HG03060 (cell line): ENCODE results near the gene UGP2.
"Not testable (repeated sequence)": the region's sequence is repeated elsewhere in the genome, so short reads cannot be mapped to it uniquely, and the experiment has no call there.

Experiments
- ATAC-seq: cut with Tn5 transposase; IDR thresholded peaks from one replicate; pipeline ENCODE4 v1.9.1; 2021; ENCODE audit warnings: low read depth, moderate number of reproducible peaks; ENCODE audit not compliant: unreplicated experiment

The UGP2 gene

GRCh38 chr2:63841254-63842022 lies at the start of gene UGP2:
Gene UGP2 (plus strand): TSS chr2:63841896. CDS start chr2:63842186, 290 bp downstream.
- ATAC-seq: peak; percentile 44

- ATAC-seq: no peak
Measured at GRCh38 chr2:63792530-63792929, 49.2 kb upstream of the UGP2 start.

GRCh38 chr2:63796366-63796765 lies 45.3 kb upstream of the UGP2 start:
- no peak for ATAC-seq

- no peak for ATAC-seq
Measured at GRCh38 chr2:63796796-63797195, 44.9 kb upstream of the UGP2 start.

GRCh38 chr2:63801455-63801854 lies 40.2 kb upstream of the UGP2 start:
- ATAC-seq: no peak

GRCh38 chr2:63805412-63805811 lies 36.3 kb upstream of the UGP2 start:
- ATAC-seq: no peak

GRCh38 chr2:63808036-63808435 lies 33.7 kb upstream of the UGP2 start:
- not testable (repeated sequence) for ATAC-seq

GRCh38 chr2:63808911-63809310 lies 32.8 kb upstream of the UGP2 start:
- ATAC-seq: not testable (repeated sequence)

GRCh38 chr2:63811063-63811462 lies 30.6 kb upstream of the UGP2 start:
- no peak for ATAC-seq

GRCh38 chr2:63811870-63812269 lies 29.8 kb upstream of the UGP2 start:
- not testable (repeated sequence) for ATAC-seq

GRCh38 chr2:63814114-63814513 lies 27.6 kb upstream of the UGP2 start:
- ATAC-seq: no peak

- no peak for ATAC-seq
Measured at GRCh38 chr2:63817382-63817781, 24.3 kb upstream of the UGP2 start.

GRCh38 chr2:63818271-63818670 lies 23.4 kb upstream of the UGP2 start:
- no peak for ATAC-seq

GRCh38 chr2:63819256-63819655 lies 22.4 kb upstream of the UGP2 start:
- no peak for ATAC-seq

GRCh38 chr2:63819765-63820717 lies 21.7 kb upstream of the UGP2 start:
- no peak for ATAC-seq

- ATAC-seq: no peak
Measured at GRCh38 chr2:63820969-63821368, 20.7 kb upstream of the UGP2 start.

- ATAC-seq: no peak
Measured at GRCh38 chr2:63821396-63821795, 20.3 kb upstream of the UGP2 start.

- no peak for ATAC-seq
Measured at GRCh38 chr2:63822478-63822877, 19.2 kb upstream of the UGP2 start.

- ATAC-seq: no peak
Measured at GRCh38 chr2:63827749-63828148, 13.9 kb upstream of the UGP2 start.

- no peak for ATAC-seq
Measured at GRCh38 chr2:63831176-63831575, 10.5 kb upstream of the UGP2 start.

GRCh38 chr2:63834401-63834800 lies 7.3 kb upstream of the UGP2 start:
- no peak for ATAC-seq
